Panc1 (cell line): Measurements from ENCODE around the gene GCK. TPM values are rescaled to one million over a fixed set of nuclear protein-coding genes. Genes with fewer than 3 reads are reported as not detected.

ENCODE experiments used
- ATAC-seq: fragments of 200-7000 bp; cut with Tn5 transposase; 2 replicates; pipeline ENCODE4 v1.9.1; 2020; ENCODE audit warnings: mild to moderate bottlenecking, moderate library complexity
- BruUV-seq: library from RNA; stranded (reverse); fragments of 400-500 nt; replicated peaks from 2 replicates; lab custom pipeline; 2021; lab: Mats Ljungman, UMichigan
- CTCF ChIA-PET: fragments of 300-600 bp; sonication (Branson Sonifier 250); formaldehyde crosslinking; loops from one replicate; lab custom pipeline; 2022; ENCODE audit warnings: antibody characterized with exemption; lab: Charles Lee
- POLR2A ChIA-PET: fragments of 300-600 bp; sonication (Branson Sonifier 250); formaldehyde crosslinking; loops from one replicate; lab custom pipeline; 2022; ENCODE audit warnings: antibody characterized with exemption; lab: Charles Lee
- DNase-seq: peaks from one replicate; pipeline ENCODE4 v3.0.0-alpha.2; 2010; ENCODE audit warnings: low read depth, low spot score
- H3K27ac ChIP-seq: 2 replicates; pipeline ENCODE4 v1.5.1; 2011; ENCODE audit warnings: mild to moderate bottlenecking, low read length, inconsistent platforms
- H3K27me3 ChIP-seq: fragments of 200-500 bp; sonication (Bioruptor generic); 2 replicates; pipeline ENCODE4 v1.6.0; 2014; ENCODE audit warnings: low read length, inconsistent platforms; ENCODE audit not compliant: control insufficient read depth, insufficient read depth
- H3K36me3 ChIP-seq: fragments of 200-500 bp; sonication (Bioruptor generic); 2 replicates; pipeline ENCODE4 v1.5.1; 2014; ENCODE audit warnings: inconsistent platforms, mild to moderate bottlenecking, low read length, moderate library complexity; ENCODE audit not compliant: control insufficient read depth, insufficient read depth
- H3K4me1 ChIP-seq: 2 replicates; pipeline ENCODE4 v1.5.1; 2011; ENCODE audit warnings: inconsistent platforms, mild to moderate bottlenecking, low read length, moderate library complexity; ENCODE audit not compliant: control insufficient read depth, insufficient read depth
- H3K4me3 ChIP-seq, 2 experiments: 2 replicates each; pipeline ENCODE4 v1.5.1; 2011 to 2012; ENCODE audit warnings: low read depth in 2 of 2, low read length in 2 of 2, mild to moderate bottlenecking in 2 of 2, inconsistent platforms in 1 of 2, moderate library complexity in 1 of 2
- H3K9me3 ChIP-seq: fragments of 200-500 bp; sonication (Bioruptor generic); 2 replicates; pipeline ENCODE4 v1.5.1; 2014; ENCODE audit warnings: low read depth, mild to moderate bottlenecking, inconsistent platforms, low read length, moderate library complexity; ENCODE audit not compliant: control insufficient read depth, insufficient read depth
- POLR2AphosphoS5 ChIP-seq: IDR thresholded peaks from 2 replicates; pipeline ENCODE4 v1.6.1; 2012; ENCODE audit warnings: mild to moderate bottlenecking, low read depth, low read length, moderate library complexity
- SIN3A ChIP-seq: IDR thresholded peaks from 2 replicates; pipeline ENCODE4 v1.6.1; 2012; ENCODE audit warnings: low read depth, mild to moderate bottlenecking, low read length, moderate library complexity, borderline replicate concordance; ENCODE audit not compliant: insufficient read depth
- TCF7L2 ChIP-seq: IDR thresholded peaks from 2 replicates; pipeline ENCODE4 v1.6.1; 2011; ENCODE audit warnings: mild to moderate bottlenecking, low read depth, low read length, inconsistent platforms
- in situ Hi-C: cut with HindIII; loops from 2 replicates; pipeline ENCODE4 v1.10.0; 2016; ENCODE audit warnings: low sequenced_read_pairs, low pct_unique_long_range_greater_than_20kb
- intact Hi-C: fragments of 100-400 bp; cut with micrococcal nuclease; formaldehyde crosslinking; loops from one replicate; pipeline ENCODE4 v1.10.0; 2022; ENCODE audit not compliant: unreplicated experiment
- total RNA-seq: library from RNA; stranded (reverse); gene quantifications from one replicate; pipeline ENCODE4 v1.2.1, GENCODE V29; 2021; ENCODE audit not compliant: unreplicated experiment
- TF ChIP-seq, protein P1 (sequence below), 2 experiments: IDR thresholded peaks; 2 replicates each; pipeline ENCODE4 v1.6.1; 2011 to 2012; ENCODE audit warnings: low read depth in 2 of 2, control low read depth in 1 of 2, low read length in 1 of 2, mild to moderate bottlenecking in 1 of 2, moderate library complexity in 1 of 2; ENCODE audit not compliant: insufficient read depth in 1 of 2
- TF ChIP-seq, protein P2 (sequence below): fragments of 450-650 bp; IDR thresholded peaks from 2 replicates; pipeline ENCODE4 v1.5.1; 2017; ENCODE audit warnings: mild to moderate bottlenecking

Gene GCK
- total RNA-seq, 1 experiment from 2014 or later: 0.36 TPM

GRCh38 chr7:44162179-44162578, 27.1 kb downstream of the GCK start:
- Histone ChIP-seq H3K9me3 (no peaks in the 10 kb centered on the region), H3K4me3 (no peak overlapping the region), H3K4me1 (0 out of 2 replicates have a peak, but pooled peaks cover 4% of the 10 kb centered on the region), H3K36me3 (no peaks in the 10 kb centered on the region), H3K27me3 (no peaks in the 10 kb centered on the region), H3K27ac (no peak overlapping the region)
- no TSS peak for BruUV-seq
- ATAC-seq: no peak
- TF ChIP-seq, protein P1, sequence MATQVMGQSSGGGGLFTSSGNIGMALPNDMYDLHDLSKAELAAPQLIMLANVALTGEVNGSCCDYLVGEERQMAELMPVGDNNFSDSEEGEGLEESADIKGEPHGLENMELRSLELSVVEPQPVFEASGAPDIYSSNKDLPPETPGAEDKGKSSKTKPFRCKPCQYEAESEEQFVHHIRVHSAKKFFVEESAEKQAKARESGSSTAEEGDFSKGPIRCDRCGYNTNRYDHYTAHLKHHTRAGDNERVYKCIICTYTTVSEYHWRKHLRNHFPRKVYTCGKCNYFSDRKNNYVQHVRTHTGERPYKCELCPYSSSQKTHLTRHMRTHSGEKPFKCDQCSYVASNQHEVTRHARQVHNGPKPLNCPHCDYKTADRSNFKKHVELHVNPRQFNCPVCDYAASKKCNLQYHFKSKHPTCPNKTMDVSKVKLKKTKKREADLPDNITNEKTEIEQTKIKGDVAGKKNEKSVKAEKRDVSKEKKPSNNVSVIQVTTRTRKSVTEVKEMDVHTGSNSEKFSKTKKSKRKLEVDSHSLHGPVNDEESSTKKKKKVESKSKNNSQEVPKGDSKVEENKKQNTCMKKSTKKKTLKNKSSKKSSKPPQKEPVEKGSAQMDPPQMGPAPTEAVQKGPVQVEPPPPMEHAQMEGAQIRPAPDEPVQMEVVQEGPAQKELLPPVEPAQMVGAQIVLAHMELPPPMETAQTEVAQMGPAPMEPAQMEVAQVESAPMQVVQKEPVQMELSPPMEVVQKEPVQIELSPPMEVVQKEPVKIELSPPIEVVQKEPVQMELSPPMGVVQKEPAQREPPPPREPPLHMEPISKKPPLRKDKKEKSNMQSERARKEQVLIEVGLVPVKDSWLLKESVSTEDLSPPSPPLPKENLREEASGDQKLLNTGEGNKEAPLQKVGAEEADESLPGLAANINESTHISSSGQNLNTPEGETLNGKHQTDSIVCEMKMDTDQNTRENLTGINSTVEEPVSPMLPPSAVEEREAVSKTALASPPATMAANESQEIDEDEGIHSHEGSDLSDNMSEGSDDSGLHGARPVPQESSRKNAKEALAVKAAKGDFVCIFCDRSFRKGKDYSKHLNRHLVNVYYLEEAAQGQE (IDR thresholded peaks at IDR 0.05; ENCODE audit: insufficient read depth in 1 of 2, low read depth in 2 of 2, low read length in 1 of 2): no peak
- TF ChIP-seq, protein P2, sequence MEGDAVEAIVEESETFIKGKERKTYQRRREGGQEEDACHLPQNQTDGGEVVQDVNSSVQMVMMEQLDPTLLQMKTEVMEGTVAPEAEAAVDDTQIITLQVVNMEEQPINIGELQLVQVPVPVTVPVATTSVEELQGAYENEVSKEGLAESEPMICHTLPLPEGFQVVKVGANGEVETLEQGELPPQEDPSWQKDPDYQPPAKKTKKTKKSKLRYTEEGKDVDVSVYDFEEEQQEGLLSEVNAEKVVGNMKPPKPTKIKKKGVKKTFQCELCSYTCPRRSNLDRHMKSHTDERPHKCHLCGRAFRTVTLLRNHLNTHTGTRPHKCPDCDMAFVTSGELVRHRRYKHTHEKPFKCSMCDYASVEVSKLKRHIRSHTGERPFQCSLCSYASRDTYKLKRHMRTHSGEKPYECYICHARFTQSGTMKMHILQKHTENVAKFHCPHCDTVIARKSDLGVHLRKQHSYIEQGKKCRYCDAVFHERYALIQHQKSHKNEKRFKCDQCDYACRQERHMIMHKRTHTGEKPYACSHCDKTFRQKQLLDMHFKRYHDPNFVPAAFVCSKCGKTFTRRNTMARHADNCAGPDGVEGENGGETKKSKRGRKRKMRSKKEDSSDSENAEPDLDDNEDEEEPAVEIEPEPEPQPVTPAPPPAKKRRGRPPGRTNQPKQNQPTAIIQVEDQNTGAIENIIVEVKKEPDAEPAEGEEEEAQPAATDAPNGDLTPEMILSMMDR: no peak
- TF ChIP-seq TCF7L2 (no peak), SIN3A (no peak), POLR2AphosphoS5 (no peak)
- POLR2A ChIA-PET: no interaction called here
- in situ Hi-C loops: no loop called here
- intact Hi-C loops: no loop called here
- DNase-seq: no peak
- CTCF ChIA-PET: no interaction called here

DNA sequence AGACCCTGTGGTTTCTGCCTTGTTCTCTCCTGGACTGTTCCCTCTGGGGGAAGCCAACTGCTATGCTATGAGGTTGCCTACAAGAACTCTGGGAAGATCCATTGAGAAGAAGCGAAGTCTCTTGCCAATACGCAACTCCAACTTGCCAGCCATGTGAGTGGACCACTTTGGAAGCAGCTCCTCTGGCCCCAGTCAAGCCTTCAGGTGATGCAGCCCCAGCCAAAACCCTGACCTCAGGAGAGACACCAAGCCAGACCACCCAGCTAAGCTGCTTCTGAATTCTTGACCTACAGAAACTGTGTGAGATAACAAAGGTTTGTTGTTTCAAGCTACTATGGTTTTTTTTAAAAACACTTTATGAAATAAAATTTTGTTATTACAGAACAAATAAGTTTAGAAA, 27.9 kb downstream of the GCK start:
- ChIA-PET CTCF (no interaction called here), POLR2A (no interaction called here)
- DNase-seq (no peak), ATAC-seq (no peak)
- Histone ChIP-seq H3K36me3 (no peaks in the 10 kb centered on the region), H3K9me3 (no peaks in the 10 kb centered on the region), H3K27me3 (no peaks in the 10 kb centered on the region), H3K27ac (no peak overlapping the region), H3K4me3 (no peak overlapping the region), H3K4me1 (0 out of 2 replicates have a peak, but pooled peaks cover 4% of the 10 kb centered on the region)
- TF ChIP-seq, protein P1 (IDR thresholded peaks at IDR 0.05; ENCODE audit: insufficient read depth in 1 of 2, low read depth in 2 of 2, low read length in 1 of 2): no peak
- TF ChIP-seq, protein P2: no peak
- no peak for TF ChIP-seq TCF7L2
- no peak for TF ChIP-seq POLR2AphosphoS5
- no peak for TF ChIP-seq SIN3A
- intact Hi-C loops: no loop called here
- in situ Hi-C loops: no loop called here
- BruUV-seq: no TSS peak
